HG03175 (cell line): ENCODE measurements around the gene ZNF583.

ENCODE experiments used
- ATAC-seq: cut with Tn5 transposase; IDR thresholded peaks from one replicate; pipeline ENCODE4 v1.9.1; 2021; ENCODE audit warnings: mild to moderate bottlenecking, moderate library complexity; ENCODE audit not compliant: unreplicated experiment

ZNF583 gene

DNA sequence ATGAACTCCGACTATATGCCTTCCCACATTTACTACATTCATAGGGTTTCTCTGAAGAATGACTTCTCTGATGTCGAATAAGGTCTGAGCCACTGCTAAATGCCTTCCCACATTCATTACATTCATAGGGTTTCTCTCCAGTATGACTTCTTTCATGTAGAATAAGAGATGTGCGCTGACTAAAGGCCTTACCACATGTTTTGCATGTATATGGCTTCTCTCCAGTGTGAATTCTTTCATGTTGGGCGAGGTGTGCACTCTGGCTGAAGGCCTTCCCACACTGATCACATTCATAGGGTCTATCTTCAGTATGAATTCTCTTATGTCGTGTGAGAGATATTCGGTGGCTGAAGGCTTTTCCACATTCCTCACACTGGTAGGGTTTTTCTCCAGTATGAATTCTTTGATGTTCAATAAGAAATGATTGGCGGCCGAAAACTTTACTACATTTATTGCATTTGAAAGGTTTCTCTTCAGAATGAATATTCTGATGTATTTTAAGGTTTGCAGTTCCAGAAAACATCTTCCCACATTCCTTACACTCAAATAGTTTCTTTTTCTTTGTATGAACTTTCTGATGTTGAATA lies 37.2 kb downstream of the ZNF583 start:
- ATAC-seq = no peak

DNA sequence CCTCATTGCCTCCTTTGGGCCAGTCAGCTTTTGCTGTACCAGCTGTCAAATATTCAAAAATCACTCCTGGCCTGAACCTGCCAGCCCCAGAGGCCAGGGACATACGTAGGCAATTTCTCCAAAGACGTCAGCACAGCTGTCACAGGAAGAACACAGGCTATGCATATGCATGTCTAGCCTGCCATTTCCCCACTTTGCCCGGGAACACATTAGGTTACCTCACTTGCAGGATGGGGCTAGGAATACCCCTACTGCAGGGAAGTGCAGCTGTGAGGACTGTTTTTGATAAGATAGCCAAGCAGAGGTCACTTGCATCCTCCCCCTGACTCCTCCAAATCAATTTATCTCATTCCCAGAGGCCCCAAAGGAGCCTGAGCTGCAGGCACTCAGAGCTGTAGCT lies 70.2 kb downstream of the ZNF583 start:
- ATAC-seq = no peak

DNA sequence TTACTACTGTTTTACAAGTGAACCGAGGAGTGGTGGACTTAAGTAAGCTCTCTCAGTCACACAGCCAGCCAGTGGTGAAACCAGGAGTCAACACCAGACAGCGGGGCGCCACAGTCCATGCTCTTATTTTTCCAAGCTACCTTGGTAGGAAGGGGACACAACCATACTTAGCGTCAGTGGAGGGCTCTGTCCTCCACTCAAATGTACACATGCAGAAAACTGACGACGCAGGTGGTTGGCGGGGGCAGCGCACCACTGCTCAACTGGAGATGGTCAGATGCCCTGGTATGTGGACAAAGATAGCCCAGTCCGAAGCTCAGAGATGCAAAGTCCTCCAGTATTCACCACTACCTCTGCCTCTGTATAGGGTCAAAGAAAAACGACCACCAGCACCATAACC lies 72.0 kb downstream of the ZNF583 start:
- ATAC-seq = no peak
